Left ventricle myocardium inferior (tissue), 1 donor: Measurements from ENCODE around the gene SLC6A13. TPM values are rescaled to one million over a fixed set of nuclear protein-coding genes. Genes with fewer than 3 reads are reported as not detected.

ENCODE experiments used
- DNase-seq: peaks from one replicate; pipeline ENCODE4 v3.0.0-alpha.2; 2020
- H3K27ac ChIP-seq: fragments of 200-600 bp; replicated peaks from 2 replicates; pipeline ENCODE4 v1.8.0; 2021
- H3K27me3 ChIP-seq: fragments of 200-600 bp; 2 replicates; pipeline ENCODE4 v1.8.0; 2021; ENCODE audit warnings: low read depth
- H3K36me3 ChIP-seq: fragments of 200-600 bp; 2 replicates; pipeline ENCODE4 v1.8.0; 2021
- H3K4me1 ChIP-seq: fragments of 200-600 bp; 2 replicates; pipeline ENCODE4 v1.8.0; 2021
- H3K4me3 ChIP-seq: fragments of 200-600 bp; 2 replicates; pipeline ENCODE4 v1.8.0; 2021; ENCODE audit warnings: mild to moderate bottlenecking, moderate library complexity
- H3K9me3 ChIP-seq: fragments of 200-600 bp; replicated peaks from 2 replicates; pipeline ENCODE4 v1.8.0; 2021
- CTCF ChIP-seq: fragments of 200-600 bp; IDR thresholded peaks from 2 replicates; pipeline ENCODE4 v1.8.0; 2021; ENCODE audit warnings: antibody characterized with exemption, mild to moderate bottlenecking, borderline replicate concordance
- intact Hi-C: fragments of 100-400 bp; cut with micrococcal nuclease; formaldehyde crosslinking; loops from one replicate; pipeline ENCODE4 v1.11.0; 2022
- total RNA-seq: library from RNA; stranded (reverse); fragmentation: NEBNext Ultra II Directional; extraction: Animal tissue kit (Norgen Biotek cat#: 25700); gene quantifications from one replicate; pipeline ENCODE4 v1.2.1, GENCODE V29; 2021
- donor health status: DM: no; HTN: yes; CAD: no; lungs with severe emphysema.

Gene SLC6A13
- total RNA-seq, 1 donor from 2014 or later = 1.8 TPM

GRCh38 chr12:247271-247670, 15.4 kb downstream of the SLC6A13 start:
- intact Hi-C loops = no loop called here
- no peaks in the 10 kb centered on the region for H3K4me1 ChIP-seq
- no peak for DNase-seq

DNA sequence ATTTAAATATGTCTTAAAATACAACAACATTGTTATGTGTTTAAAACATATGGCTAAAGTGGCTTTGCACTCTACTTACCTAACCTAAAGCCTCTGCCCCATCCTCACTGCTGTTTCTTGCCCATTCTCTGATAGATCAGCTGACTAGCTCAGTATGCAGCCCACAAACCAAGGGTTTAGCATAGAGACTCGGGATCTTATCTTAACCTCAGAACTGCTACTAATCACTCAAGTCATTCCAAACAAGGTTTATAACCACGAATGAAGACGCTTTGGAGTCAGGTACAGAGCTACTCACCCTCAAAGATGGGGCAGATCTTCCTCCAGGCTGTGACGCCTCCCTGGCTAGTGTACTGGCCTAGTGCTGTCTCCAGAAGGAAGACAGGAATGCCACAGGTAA, 19.3 kb downstream of the SLC6A13 start:
- Histone ChIP-seq H3K9me3 (peaks cover 24% of the 10 kb centered on the region), H3K4me1 (no peaks in the 10 kb centered on the region), H3K4me3 (no peak overlapping the region), H3K27me3 (no peaks in the 10 kb centered on the region), H3K27ac (no peak overlapping the region), H3K36me3 (no peaks in the 10 kb centered on the region)
- no peak for DNase-seq
- no peak for TF ChIP-seq CTCF
- intact Hi-C loops = no loop called here

More at GRCh38 chr12:247271-247670, 15.4 kb downstream of the SLC6A13 start:
- no peak overlapping the region for H3K4me3 ChIP-seq
- H3K27ac ChIP-seq = no peak overlapping the region
- no peaks in the 10 kb centered on the region for H3K27me3 ChIP-seq
- H3K36me3 ChIP-seq = no peaks in the 10 kb centered on the region
- peaks cover 26% of the 10 kb centered on the region for H3K9me3 ChIP-seq
- no peak for TF ChIP-seq CTCF

DNA sequence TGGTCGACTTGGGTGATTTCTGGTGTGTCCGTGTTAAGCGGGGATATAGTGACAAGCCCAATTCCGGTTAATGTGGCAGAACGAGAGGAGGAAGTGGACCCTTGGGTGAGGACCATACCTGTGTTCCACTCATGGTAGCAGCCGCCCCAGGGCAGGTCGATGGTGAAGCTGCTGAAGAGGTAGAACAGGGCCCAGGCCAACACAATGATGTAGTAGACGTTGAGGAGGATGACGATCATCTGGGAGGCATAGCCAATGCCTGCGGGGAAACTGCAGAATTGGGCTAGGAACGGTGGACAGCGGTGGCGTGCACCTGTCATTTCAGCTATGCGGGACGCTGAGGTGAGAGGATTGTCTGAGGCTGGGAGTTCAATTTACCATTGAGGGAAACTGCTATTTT, 20.1 kb downstream of the SLC6A13 start:
- no peak for DNase-seq
- H3K9me3 ChIP-seq = peaks cover 15% of the 10 kb centered on the region
- no peak for TF ChIP-seq CTCF
- H3K36me3 ChIP-seq = no peaks in the 10 kb centered on the region
- no peak overlapping the region for H3K4me3 ChIP-seq
- H3K4me1 ChIP-seq = no peaks in the 10 kb centered on the region
- intact Hi-C loops = no loop called here
- H3K27ac ChIP-seq = no peak overlapping the region
- no peaks in the 10 kb centered on the region for H3K27me3 ChIP-seq

- Histone ChIP-seq H3K27ac (no peak overlapping the region), H3K36me3 (peaks cover 8% of the 10 kb centered on the region), H3K4me3 (no peak overlapping the region), H3K27me3 (peaks cover 5% of the 10 kb centered on the region), H3K4me1 (no peaks in the 10 kb centered on the region), H3K9me3 (peaks cover 12% of the 10 kb centered on the region)
- intact Hi-C loops = no loop called here
- no peak for TF ChIP-seq CTCF
- no peak for DNase-seq
Observed at GRCh38 chr12:241266-241665, 21.4 kb downstream of the SLC6A13 start.

DNA sequence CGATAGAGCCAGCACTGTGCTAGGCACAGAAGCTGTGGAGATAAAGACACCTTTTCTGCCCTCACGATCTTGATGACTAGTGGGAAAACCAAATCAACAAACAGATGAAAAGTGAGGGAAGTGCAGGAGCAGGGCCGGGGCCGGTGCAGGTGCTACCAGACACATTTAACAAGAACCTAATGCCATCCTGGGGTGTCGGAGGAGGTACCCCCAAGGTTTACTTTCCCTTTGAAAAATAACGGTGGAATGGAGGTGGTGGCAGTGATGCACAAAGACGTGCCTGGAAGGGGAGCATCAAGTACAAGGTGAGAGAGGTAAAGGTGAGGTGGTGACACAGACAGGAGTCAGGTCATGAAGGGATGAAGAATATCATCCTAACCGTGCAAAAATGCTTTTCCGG, 22.1 kb downstream of the SLC6A13 start:
- Histone ChIP-seq H3K9me3 (peaks cover 16% of the 10 kb centered on the region), H3K4me3 (no peak overlapping the region), H3K4me1 (no peaks in the 10 kb centered on the region), H3K36me3 (peaks cover 8% of the 10 kb centered on the region), H3K27me3 (peaks cover 5% of the 10 kb centered on the region), H3K27ac (no peak overlapping the region)
- TF ChIP-seq CTCF = no peak
- intact Hi-C loops = no loop called here
- DNase-seq = no peak
